Measurements from ENCODE around the gene CYTH4.
"Not testable (repeated sequence)": the region's sequence is repeated elsewhere in the genome, so short reads cannot be mapped to it uniquely, and the experiment has no call there.

Gene CYTH4, protein sequence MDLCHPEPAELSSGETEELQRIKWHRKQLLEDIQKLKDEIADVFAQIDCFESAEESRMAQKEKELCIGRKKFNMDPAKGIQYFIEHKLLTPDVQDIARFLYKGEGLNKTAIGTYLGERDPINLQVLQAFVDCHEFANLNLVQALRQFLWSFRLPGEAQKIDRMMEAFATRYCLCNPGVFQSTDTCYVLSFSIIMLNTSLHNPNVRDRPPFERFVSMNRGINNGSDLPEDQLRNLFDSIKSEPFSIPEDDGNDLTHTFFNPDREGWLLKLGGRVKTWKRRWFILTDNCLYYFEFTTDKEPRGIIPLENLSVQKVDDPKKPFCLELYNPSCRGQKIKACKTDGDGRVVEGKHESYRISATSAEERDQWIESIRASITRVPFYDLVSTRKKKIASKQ

DNA sequence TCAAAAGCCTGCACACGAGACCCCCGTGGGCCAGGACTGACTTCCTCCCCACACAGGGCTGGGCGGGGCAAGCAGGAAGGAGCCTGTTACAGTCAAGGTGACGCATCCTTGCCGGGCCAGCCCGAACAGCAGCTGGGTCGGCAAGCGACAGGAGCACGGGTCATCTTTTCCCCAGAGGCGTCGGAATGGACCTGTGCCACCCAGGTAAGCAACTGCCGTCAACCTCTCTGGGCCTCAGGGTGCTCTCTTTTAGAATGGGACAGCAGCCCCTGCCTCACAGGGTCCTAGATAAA, at the start of gene CYTH4:
Gene CYTH4, plus strand, starts transcription at position 124 of the 293 bp plus-strand sequence. Its CDS starts 62 bp downstream, at position 186.
- DNase-seq: peak; percentile 64

DNA sequence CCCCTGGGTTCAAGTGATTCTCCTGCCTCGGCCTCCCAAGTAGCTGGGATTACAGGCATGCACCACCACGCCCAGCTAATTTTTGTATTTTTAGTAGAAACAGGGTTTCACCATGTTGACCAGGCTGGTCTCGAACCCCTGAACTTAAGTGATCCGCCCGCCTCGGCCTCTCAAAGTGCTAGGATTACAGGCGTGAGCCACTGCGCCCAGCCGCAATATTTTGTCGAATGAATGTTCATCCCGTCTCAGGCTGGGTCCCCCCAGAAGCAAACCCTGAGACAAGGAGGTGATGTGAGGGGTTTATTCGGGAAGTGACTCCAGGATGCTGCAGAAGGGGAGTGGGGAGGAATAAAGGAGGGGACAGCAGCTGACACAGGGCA, 48.9 kb upstream of the CYTH4 start:
- not testable (repeated sequence) for DNase-seq

DNA sequence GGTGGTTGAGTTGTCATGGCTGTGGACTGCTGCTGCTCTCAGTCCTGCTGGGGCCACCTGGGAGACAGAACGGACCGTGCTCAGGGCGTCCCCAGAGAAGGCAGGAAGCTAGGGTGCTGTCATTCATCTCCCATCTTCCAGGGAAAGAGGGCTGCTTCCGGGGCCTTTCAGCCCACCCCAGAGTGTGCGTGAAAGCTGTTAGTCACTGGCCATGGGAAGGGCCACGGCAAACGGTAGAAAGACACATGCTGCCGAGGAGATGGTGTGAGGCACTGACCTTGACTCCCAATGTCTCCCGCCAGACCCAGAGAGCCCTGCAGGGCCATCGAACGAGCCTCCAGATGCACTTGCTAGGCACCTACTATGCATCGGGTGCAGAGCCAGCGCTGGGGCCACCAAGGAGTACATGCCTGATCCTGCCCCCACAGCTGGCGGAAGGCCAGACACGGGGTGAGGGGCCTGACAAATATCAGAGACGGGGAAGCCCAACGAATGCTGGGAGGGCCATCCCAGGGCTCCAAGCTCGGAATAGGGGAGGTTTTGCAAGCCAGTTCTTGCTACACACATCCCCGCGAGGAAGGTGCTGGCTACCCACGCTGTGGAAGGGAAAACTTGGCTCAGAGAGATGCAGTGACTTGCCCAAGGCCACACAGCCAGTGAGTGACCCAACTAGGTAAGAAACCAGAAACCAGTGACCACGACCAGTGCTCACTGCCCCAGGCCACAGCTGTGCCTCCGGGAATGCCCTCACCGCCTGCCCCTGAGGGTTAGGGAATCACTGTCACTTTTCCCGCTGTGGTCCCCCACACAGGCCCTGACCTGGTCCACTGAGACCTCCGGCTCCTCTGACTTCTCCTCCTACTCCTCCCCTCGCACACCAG, 48.3 kb upstream of the CYTH4 start:
- DNase-seq: no peak

DNA sequence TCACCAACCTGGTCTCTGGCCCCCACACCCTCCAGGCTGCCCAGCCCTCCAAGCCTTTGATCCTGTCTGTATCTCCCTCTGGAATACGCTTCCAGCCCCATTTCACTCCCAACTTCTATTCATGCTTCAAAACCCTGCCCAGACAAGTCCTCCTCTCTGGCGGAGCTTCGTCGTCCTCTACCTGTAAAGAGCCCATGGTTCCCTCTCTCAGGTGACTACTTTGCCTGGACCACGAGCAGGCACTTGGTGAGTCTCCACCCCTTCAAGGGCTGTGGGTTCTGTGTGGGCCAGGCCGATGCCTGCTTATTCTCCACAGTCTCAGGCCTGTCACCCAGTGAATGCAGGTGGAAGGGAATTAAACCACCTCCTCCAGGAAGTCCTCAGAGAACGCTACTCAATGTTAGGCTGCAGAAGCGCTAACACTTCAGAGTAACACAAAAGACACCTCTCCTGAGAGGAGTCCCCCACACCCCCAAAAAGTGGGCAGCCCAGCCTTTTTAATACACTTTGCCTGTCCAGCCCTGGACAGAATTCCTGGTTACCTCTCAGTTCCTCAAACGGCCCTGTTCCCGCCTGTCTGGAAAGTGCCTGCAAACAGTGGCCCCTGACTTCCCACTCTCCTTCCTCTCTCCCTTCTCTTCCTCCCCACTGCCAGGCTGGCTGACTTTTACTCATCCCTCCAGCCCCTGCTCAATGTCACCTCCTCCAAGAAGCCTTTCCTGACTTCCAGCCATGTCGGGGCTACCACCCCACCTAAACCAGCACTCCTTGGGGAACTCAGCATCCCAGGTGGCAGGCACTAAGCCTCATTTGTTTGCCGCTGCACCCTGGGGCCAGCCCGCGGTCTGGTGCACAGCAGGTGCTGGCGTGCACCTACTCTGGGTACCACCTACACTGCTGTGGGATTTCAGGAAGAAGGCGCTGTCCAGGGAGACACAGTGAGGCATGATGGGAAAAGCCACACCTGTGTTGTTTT, 47.3 kb upstream of the CYTH4 start:
- no peak for DNase-seq

DNA sequence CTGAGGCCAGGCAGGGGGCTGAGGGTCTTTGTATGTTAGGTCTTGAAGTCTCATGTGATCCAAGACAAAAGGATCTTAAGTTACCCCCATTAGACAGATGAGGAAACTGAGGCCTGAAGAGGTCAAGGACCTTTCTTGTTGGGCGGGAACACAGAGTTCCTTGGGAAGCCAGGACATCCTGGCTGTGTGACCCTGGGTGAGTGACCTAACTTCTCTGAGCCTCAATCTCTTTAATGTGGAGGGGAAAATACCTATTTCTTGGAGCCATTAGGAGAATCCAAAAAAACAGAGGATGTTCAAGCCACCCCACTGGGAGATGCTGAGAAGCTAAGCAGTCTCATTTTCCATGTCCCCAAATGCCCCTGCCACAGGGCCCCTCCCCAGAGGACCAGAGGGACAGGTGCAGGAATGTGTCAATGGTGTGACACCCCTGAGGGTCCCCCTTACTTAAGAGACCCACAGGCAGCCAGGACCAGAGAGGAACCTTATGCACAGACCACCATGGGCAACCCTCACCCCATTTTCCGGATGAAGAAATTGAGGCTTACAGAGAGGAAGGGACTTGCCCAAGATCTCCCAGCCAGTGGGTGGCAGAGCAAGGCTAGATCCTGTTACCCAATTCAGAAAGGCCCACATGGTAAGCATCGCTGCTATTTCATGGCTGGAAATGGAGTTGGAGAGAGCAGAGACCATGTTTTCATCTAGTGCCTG, 46.3 kb upstream of the CYTH4 start:
- no peak for DNase-seq

DNA sequence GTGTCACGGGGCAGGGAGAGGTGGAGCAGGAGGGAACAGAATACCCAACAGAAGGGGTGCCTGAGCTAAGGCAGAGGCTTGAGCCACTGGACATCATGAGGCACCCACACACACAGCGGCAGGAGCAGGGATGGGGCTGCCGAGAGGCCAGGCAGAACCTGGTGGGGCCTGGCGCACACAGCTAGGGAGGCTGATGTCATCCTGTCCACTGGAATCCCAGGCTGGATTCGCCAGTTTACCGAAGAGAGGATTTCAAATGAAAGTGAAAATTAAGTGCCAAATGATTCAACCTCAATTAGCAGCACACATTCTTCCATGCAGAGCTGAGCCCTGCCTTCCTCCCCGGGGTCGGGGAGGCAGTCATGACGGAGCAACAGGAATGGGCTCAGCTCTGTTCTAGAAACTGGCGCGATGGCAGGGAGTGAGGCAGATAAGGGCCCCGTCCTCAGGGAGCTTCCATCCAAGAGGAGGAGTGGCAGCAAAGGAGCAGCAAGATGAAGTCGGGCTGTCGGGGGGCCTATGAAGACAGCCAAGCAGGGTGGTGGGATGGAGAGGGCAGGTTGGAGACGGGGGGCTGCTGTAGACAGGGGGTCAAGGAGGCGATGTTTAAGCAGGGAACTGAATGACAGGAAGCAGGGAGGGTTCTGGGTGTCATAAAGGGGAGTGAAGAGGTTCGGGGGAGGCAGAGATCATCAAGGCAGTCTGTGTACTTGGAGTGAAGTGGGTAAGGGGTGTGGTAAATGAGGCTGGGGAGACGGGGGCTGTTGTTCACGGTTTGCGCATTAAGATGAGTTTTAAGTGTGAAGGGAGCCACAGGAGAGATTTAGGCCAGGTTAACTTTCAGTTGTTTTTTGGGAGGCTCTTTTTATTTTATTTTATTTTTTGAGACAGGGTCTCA, 44.7 kb upstream of the CYTH4 start:
- no peak for DNase-seq

DNA sequence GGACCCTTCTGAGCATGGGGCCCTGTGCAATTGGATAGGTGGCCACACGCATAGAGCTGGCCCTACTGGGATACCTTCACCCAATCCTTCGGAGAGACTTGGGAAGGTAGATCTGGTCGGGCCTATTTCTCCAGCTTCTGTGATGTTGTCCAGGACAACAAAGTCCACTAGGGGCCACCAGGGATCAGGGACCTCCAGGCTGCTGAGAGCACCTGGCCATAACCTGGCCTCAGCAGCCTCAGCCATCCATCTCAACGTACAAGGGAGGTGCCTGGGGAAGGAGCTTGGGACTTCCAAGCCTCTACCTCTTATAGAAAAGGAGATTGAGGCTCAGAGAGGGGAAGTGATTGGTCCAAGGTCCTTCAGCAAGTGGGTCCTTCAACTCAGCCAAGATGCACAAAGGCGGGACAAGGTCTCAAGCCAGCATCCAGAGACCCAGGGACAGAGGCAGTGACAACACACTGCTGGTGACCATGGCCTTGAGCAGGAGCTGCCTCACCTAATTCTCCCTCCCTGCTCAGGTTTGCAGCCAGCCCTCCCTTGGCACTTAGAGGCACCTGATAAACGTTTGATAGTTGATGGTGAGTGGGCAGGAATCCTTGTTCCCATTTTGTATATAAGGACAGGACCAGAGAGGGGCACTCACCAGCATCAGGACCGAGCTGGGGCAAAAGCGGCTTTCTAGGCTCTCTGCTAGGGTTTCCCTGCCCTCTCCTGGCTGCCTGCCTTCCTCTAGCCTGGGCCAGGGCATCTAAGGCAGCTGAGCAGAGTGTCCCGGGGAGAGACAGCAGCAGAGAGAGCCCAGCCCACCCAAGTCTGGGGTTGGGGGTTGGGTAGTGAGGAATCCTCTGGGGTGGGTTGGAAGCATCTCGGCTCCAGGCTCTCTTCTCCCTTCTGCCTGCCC, 42.7 kb upstream of the CYTH4 start:
- no peak for DNase-seq

DNA sequence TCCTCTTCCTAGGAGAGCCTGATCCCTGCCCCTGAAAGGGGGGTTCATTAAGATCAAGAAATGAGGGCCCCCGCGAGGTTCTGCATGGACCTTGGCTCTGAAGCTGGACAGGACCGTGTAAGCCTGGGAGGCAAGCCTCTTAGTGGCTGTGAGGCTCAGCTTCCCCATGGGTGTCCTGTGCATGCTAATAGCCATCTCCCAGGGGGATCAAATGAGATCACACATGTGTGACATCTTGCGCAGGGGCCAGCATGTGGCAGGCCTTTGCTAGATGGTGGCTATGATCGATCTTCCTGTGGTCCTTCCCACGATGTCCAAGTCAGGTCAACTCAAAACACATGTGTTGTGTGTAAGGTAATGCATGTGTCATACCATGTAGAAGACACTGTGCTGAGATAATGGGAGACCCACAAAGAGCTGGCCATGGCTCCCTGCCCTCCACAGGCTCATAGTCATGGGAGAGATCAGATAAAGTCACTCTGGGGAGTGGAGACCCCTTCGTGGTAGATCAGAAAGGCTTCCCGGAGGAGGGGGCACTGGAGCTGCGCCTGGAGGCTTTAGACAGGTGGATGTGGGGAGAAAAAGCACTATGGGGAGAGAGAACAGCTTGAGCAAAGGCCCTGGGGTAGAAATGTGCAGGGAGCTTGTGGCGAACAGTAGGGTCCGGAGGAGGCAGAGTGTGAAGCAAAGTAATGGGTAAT, 41.9 kb upstream of the CYTH4 start:
- no peak for DNase-seq

DNA sequence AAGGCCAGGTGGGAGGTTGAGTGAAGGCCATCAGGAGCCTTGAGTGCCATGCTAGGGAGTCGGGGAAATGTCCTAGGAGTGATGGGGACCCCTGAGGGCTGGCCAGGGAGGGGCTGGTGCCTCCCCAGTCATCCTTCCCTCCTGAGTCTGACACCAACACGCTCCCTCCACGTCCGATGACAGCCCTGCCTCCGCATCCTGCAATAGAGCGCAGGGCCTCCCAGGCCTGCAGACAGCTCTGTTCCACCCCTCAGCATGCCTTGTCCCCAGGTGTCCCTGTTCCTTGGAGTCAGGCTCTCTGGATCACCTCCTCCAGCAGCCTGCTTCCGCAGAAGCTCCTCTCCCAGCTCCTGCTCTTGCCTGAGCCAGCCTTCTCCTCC, 41.4 kb upstream of the CYTH4 start:
- no peak for DNase-seq

DNA sequence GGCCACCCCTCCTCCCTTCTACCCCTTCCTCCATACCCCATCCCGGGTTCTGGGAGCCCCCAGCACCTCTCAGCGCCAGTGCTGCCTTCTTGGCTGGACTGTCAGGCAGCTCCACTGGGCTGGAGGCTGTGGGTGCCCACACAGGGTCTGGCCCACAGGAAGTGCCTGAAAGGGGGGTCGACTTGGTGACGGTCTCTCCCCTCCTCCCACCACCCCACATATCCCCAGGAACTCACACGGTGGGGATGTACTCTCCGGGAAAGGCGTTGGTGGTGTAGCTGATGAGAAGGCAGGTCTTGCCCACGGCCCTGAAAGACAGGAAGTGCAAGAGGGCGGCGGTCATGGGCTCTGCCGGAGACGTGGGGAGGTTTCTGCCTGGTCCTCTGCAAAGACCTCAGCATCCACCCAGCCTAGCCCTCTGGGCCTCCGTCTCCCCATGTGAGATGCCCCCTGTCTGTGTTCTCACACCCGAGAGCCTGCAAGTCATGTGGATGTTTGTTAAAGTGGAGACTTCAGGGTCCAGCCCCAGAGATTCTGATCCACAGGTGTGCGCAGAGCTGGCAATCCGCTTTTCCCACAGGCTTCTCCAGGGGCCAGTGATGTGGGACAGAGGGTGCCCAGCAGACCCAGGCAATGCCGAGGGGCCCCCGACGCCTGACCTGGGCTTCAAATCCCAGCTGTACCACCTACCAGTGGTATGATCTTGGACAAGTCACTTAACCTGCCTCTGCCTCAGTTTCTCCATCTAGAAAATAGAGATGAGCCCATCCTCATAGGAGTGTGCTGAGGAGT, 40.8 kb upstream of the CYTH4 start:
- DNase-seq: no peak

DNA sequence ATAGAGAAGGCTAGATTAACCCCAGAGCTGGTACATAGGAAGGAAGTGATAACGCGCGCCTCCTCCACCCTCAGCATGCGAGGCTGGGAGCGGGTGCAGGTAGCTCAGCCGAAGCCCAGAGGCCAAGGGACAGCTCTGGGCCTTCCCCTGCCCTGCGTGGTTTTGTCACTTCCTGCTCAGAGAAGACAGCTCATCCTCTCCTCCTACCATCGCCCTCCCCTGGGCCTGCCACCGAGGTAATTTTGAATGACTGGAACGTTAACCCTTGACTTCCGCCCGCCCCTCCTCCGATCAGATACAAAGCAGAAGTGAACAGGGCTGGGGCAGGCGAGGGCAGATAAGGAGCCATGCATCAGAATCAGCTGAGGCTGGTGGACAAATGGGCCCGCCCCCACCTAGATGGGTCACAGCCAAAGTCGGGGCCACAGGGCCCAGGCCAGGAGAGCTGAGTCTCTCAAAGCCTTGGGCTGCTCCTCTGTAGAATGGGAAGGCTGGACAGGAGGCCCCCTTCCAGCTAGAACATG, 39.9 kb upstream of the CYTH4 start:
- peak; percentile 84 for DNase-seq

DNA sequence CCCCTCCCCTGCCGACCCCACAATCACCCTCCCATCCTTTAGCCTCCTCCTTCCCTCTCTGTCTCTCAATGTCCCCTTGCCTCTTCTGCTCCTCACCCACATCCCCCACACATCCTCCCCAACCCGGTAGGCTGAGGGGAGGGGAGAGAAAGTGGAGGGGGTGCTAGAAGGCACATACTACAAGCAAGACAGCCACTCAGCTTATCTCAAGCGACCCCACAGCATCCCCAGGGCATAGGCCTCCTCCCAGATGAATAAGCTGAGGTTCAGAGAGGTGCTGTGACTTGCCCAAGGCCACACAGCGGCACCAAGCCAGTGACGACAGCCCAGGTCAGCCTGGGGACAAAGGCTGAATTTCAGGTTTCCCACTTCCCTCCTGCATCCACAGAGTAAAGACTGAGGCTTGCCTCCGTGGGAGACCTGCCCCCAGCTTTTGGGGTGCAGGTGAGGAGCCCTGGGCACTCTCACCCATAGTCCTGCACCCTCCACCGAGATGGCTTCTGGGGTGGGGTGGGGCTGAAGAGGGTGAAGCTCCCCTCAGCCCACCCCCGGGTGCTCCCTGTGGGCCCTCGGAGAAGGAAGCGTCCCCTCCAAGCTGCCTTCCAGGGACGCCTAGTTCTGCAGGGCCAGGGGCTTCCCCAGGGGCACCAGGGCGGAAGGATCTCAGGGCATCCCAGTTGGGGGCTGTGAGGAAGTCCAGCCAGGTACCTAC, 38.8 kb upstream of the CYTH4 start:
- no peak for DNase-seq

DNA sequence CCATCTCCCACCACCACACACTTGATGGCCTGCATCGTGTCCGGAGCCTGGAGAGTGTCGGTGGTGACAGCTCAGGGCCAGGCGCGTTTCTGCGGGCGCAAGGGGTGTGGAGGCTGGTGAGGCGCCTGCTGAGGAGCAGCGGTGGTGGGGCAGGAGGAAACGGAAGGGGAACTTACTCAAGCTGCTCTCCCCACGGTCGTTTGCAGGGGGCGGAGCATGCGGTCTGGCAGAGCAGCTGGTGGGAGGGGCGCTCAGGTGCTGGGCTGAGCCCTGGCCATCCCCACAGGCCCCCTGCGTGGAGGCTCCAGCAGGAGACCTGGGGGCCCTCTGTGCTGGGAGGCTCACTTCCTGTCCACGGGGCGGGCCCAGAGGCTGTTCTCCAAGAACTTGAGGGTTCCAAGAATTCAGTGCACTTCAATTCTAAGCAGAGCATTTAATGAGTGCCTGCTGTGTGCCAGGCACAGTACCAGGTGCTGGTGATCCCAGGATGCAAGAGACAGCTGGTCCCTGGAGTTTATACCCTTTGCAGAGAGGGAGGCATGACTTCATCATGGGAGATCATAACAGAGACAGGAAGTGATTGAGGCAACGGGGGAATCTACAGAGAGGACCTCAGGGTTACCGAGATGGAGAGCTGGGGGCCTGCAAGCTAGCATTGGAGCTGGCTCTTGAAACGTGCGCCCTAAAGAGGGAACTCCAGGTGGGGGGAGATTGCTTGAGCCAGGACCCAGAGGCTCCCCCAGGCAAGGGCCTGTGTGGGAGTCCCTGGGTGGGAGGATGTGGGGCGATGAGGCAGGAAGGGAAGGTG, 38.0 kb upstream of the CYTH4 start, which contains the start of gene RAC2:
Gene RAC2, minus strand, starts transcription at position 156 of the 808 bp plus-strand sequence. Its CDS starts 121 bp downstream, at position 35.
- DNase-seq: peak; percentile 86

DNA sequence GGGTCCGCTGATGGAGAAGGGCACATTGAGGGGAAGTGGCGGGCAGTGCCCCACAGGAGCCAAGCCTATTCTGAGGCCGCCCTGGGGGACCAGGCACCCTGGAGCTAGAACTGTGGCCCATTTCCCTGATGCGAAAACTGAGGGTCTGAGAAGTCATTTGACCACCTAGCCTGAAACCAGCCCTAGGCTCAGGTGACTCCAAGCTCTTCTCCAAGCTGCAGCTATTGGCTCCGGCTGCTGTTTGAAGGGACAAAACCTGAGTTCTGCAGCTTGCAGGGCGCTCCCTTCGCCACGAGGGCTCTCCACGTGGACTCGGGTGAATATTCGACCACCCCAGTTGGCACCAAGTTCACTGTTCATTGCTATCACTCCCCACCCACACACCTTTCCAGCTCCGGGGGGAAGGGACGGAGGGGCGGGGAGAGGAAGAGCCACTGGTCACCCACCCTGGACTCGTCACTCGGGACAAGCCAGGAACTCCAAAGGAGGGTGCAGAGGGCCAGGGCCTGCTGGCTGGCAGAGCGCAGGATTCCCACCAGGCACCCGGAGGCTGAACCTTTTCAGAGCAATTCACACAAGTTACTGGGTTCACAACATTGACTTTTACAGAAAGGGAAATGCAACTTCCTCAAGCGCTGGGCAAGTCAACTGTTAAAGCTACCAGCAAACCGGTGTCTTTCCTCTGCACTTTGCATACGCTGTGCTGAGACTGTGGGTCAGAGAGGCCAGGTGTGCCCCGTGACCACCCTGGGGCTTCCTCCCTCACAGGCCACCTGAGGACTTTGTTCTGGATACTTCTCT, 37.2 kb upstream of the CYTH4 start:
- DNase-seq: no peak

DNA sequence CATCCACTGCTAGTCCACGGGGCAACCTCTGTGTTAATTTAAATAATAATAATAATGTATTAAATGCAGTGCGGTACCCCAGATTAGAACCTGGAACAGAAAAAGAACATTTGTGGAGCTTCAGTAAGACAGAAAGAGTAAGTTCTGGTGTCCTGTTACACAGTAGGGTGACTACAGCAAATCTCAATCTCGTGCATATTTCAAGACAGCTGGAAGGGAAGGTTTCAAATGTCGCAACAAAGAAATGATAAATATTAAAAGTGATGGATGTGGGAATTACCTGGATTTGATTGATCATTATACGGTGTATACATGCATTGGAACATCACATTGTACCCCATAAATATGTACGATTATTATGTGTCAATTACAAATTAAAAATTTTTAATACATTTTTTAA, 36.6 kb upstream of the CYTH4 start:
- no peak for DNase-seq

DNA sequence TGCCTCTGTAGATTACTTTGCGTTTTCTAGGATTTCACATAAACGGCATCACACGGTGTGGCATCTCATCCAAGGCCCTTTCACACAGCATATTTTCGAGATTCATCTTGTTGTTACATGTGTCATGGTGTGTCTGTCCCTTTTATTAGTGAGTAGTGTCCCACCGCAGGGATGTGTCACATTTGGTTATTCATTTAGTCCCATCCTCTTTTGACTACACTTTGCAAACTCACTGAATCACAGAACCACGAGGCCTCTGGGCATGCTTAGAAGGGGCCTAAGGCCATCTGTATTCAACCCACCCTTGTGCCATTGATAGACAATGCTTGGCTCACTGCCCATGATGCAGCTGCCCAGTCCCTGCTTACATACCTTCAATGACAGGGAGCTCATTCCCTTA, 34.1 kb upstream of the CYTH4 start:
- no peak for DNase-seq
